ENCODE results near the gene OGFOD2. TPM values are rescaled to one million over a fixed set of nuclear protein-coding genes. Genes with fewer than 3 reads are reported as not detected.

The OGFOD2 gene
- total and polyA plus RNA-seq, 7 donors = 6.4 to 25.3 (median 8.5) TPM

DNA sequence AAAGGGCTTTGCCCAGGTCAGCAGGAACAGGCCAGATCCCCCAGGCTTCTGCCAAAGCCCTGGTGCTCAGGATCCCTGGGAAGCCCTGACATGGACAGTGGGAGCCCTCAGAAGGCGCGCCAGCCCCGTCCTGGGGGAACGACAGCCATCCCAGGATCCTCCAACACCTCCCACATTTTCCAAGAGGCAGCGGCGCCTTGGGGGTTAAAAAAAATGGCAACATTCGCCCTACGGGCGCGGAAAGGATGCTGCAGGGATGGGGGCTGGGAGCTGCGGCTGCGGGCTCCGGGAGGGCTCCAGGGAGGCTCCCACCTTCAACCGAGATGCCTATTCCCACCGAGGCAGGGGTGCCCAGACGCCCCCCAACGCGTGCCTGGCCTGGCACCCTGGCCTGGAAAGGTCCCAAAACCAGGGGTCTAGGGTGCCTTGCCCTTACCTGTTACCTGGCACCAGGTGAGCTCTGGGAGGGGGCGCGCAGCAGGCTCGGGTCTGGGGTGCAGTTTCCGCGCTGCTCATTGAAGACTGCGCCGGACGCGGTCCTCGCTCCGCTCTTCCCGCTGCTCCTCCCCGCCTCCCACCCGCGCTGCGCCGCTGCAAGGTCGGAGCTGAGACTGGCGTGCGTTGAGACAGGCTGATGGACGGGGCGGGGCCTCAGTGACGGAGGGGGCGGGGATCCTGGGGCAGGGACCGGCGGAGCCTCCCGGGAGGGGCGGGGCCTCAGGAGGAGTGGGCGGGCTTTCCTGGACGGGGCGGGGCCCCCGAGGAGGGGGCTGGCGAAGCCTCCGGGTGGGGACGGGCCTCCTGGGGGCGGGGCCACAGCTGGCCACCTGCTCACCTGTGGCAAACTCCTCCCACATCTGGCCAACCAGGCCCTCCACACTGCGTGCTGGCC lies 8.9 kb upstream of the OGFOD2 start, which contains the start of gene ABCB9:
Gene ABCB9 (minus strand): TSS at position 613 of the 892 bp plus-strand sequence. CDS start 6,228 bp downstream, outside the sequence.
- Histone ChIP-seq H3K27ac (peak within 1 kb of the TSS; percentile 41), H3K27me3 (ENCODE audit: insufficient read depth in 3 of 3, low read length in 2 of 3) (no peaks in the 10 kb centered on the region), H3K4me1 (peaks cover 23% of the 10 kb centered on the region), H3K9me3 (no peaks in the 10 kb centered on the region), H3K4me3 (peak within 1 kb of the TSS; percentile 71), H3K36me3 (ENCODE audit: insufficient read depth in 1 of 2, low read depth in 1 of 2) (no peaks in the 10 kb centered on the region)
- intact Hi-C loops (cut with DNase I) = no loop called here
- TF ChIP-seq, protein P1, sequence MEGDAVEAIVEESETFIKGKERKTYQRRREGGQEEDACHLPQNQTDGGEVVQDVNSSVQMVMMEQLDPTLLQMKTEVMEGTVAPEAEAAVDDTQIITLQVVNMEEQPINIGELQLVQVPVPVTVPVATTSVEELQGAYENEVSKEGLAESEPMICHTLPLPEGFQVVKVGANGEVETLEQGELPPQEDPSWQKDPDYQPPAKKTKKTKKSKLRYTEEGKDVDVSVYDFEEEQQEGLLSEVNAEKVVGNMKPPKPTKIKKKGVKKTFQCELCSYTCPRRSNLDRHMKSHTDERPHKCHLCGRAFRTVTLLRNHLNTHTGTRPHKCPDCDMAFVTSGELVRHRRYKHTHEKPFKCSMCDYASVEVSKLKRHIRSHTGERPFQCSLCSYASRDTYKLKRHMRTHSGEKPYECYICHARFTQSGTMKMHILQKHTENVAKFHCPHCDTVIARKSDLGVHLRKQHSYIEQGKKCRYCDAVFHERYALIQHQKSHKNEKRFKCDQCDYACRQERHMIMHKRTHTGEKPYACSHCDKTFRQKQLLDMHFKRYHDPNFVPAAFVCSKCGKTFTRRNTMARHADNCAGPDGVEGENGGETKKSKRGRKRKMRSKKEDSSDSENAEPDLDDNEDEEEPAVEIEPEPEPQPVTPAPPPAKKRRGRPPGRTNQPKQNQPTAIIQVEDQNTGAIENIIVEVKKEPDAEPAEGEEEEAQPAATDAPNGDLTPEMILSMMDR (IDR thresholded peaks at IDR 0.05) = no peak
- DNase-seq (peak; percentile 93 to 94), ATAC-seq (peak; percentile 92 to 98 (median 96))
- WGBS, 3 donors = 6 to 7% (median 6%) methylated on average over 40 to 55 of the region's 55 CpGs

DNA sequence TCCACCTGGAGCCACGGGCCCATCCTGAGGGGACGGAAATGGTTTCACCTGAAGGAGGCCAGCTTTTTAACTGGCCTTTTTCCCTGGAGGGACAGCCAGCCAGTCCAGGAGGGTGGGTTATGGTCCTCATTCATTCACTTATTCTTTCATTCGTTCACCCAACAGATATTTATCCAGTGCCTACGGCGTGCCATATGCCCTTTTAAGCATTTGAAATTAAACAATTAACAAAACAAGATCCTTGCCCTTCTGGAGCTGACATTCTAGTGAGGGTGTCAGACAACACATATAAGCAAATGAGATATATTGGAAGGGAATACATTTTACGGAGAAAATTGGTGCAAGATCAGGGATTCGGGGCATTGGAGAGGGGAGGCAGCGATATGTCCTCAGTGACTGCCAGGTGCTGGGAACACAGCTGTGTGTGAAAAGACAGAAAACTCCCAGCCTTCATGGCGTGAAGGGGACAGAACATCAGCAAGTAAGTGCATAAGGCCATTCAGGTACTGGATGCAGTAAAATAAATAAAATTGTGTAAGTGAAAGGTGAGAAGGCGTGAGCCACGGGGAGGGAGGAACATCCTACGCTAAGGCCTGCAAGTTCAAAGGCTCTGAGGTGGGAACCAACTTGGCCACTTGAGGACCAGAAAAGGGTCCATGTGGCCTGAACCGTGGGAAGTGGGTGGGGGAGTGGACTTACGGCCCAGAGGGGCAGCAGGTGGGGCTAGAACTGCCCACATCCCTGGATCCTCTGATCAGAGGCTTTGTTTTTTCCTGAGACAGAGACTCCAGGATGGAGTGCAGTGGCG lies 8.1 kb upstream of the OGFOD2 start:
- TF ChIP-seq, protein P1 (IDR thresholded peaks at IDR 0.05) = no peak
- H3K4me3 ChIP-seq = peak overlapping the region; percentile 71
- H3K27ac ChIP-seq = peak overlapping the region; percentile 41

DNA sequence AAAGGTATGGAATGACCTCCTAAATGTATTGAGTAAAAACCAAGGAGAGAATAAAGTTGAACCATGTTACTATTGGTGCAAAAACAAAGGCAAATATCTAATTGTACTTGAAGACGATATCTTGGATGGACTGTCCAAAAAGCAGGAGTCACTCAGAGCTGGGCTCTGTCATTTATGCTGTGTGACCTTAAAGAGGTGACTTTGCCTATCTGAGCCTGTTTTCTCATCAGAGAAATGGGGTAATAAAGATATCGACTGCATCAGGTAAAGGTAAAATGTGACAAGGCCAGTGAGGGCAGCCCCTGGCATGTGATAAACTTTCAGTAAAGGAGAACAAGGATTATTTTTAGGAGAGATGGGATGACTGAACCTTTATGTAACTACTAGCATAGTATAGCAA lies 6.9 kb upstream of the OGFOD2 start:
- Histone ChIP-seq H3K4me1 (peaks cover 23% of the 10 kb centered on the region), H3K36me3 (ENCODE audit: insufficient read depth in 1 of 2, low read depth in 1 of 2) (no peaks in the 10 kb centered on the region), H3K9me3 (no peaks in the 10 kb centered on the region), H3K27me3 (ENCODE audit: insufficient read depth in 3 of 3, low read length in 2 of 3) (no peaks in the 10 kb centered on the region), H3K4me3 (no peak overlapping the region), H3K27ac (no peak overlapping the region)
- DNase-seq (no peak), ATAC-seq (no peak)
- intact Hi-C loops (cut with DNase I) = no loop called here
- TF ChIP-seq, protein P1 (IDR thresholded peaks at IDR 0.05) = no peak
- WGBS, 3 donors = 78 to 88% (median 79%) methylated on average over 2 of the region's 2 CpGs

More for the DNA sequence above, 8.1 kb upstream of the OGFOD2 start:
- WGBS, 3 donors = 57 to 62% (median 61%) methylated on average over 15 of the region's 15 CpGs
- Histone ChIP-seq H3K27me3 (ENCODE audit: insufficient read depth in 3 of 3, low read length in 2 of 3) (no peaks in the 10 kb centered on the region), H3K4me1 (peaks cover 23% of the 10 kb centered on the region), H3K36me3 (ENCODE audit: insufficient read depth in 1 of 2, low read depth in 1 of 2) (no peaks in the 10 kb centered on the region), H3K9me3 (no peaks in the 10 kb centered on the region)
- ATAC-seq (no peak), DNase-seq (no peak)
- intact Hi-C loops (cut with DNase I) = no loop called here

DNA sequence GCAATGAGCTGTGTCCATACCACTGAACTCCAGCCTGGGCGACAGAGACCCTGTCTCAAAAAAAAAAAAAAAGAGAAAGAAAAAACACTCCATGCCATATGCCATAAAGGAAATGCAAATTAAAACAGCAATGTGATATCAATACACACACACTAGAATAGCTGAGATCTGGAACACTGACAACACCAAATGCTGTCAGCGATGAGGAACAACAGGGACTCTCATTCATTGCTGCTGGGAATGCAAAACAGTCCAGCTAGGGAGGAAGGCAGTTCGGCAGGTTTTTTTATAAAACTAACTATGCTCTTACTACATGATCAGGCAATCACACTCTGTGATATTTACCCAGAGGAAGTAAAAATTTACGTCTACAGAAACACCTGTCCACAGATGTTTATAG lies 5.4 kb upstream of the OGFOD2 start:
- H3K27ac ChIP-seq = no peak overlapping the region
- H3K4me3 ChIP-seq = no peak overlapping the region
- DNase-seq (no peak), ATAC-seq (no peak)
- TF ChIP-seq, protein P1 (IDR thresholded peaks at IDR 0.05) = no peak
- intact Hi-C loops (cut with DNase I) = no loop called here
- H3K4me1 ChIP-seq = peaks cover 18% of the 10 kb centered on the region
- no peaks in the 10 kb centered on the region for H3K27me3 ChIP-seq (ENCODE audit: insufficient read depth in 3 of 3, low read length in 2 of 3)
- H3K9me3 ChIP-seq = no peaks in the 10 kb centered on the region
- no peaks in the 10 kb centered on the region for H3K36me3 ChIP-seq (ENCODE audit: insufficient read depth in 1 of 2, low read depth in 1 of 2)
- WGBS, 3 donors = 42 to 50% (median 45%) methylated on average over 4 of the region's 4 CpGs

All from psoas muscle (tissue), 8 donors.